ENCODE results near the gene UBE2V1. TPM values are rescaled to one million over a fixed set of nuclear protein-coding genes. Genes with fewer than 3 reads are reported as not detected.

Gene UBE2V1
- total RNA-seq, 2 experiments from 2014 or later = 153 to 154 TPM

GRCh38 chr20:50099113-50099512 is 13.8 kb downstream of the UBE2V1 start:
- Mint-ChIP-seq H3K9me3 (no peaks in the 10 kb centered on the region), H3K4me3 (no peak overlapping the region), H3K4me1 (peaks cover 43% of the 10 kb centered on the region), H3K27ac (no peak overlapping the region), H3K27me3 (no peaks in the 10 kb centered on the region), H3K36me3 (ENCODE audit: low read depth) (peaks cover 58% of the 10 kb centered on the region)
- ChIA-PET CTCF (interaction anchor here (0.6 to 1.8 kb wide), 5 partner anchors 11 to 70 kb away, joined by 3 to 6 read pairs (median 5); no protein-coding TSS in a partner anchor), POLR2A (interaction anchor here (1.2 to 2.0 kb wide), 3 partner anchors 28 to 67 kb away, joined by 3 to 6 read pairs (median 3); no protein-coding TSS in a partner anchor)
- DNase-seq = no peak

GRCh38 chr20:50098259-50098658 is 14.7 kb downstream of the UBE2V1 start:
- H3K36me3 Mint-ChIP-seq (ENCODE audit: low read depth) = peaks cover 62% of the 10 kb centered on the region
- DNase-seq = no peak
- no peaks in the 10 kb centered on the region for H3K9me3 Mint-ChIP-seq
- H3K4me3 Mint-ChIP-seq = no peak overlapping the region
- POLR2A ChIA-PET = interaction anchor here (1.0 to 1.4 kb wide), 6 partner anchors 8 to 27 kb away, joined by 3 to 4 read pairs (median 3); no protein-coding TSS in a partner anchor
- H3K27ac Mint-ChIP-seq = peak overlapping the region; percentile 13
- H3K4me1 Mint-ChIP-seq = peaks cover 39% of the 10 kb centered on the region
- no peaks in the 10 kb centered on the region for H3K27me3 Mint-ChIP-seq
- CTCF ChIA-PET = interaction anchor here (1.4 to 1.9 kb wide), 5 partner anchors 12 to 119 kb away, joined by 3 to 11 read pairs (median 5); no protein-coding TSS in a partner anchor

DNA sequence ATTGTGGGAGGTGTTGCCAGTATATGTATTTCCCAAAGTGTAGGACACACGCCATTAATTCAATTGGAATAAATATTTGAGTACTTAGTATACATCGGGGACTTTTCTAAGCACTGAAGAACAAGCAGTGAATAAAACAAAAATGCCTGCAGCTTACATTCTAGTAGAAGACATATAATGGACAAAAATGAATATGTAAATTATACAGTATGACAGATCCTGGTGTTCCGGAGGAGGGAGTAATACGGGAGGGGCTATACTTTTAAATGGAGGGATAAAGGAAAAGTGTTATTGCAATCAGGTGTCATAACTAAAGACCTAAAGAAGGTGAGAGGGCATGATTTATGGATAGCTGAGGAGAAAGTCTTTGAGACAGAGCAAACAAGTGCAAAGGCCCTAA is 15.1 kb downstream of the UBE2V1 start:
- Mint-ChIP-seq H3K36me3 (ENCODE audit: low read depth) (peaks cover 63% of the 10 kb centered on the region), H3K27ac (peak overlapping the region; percentile 13), H3K9me3 (no peaks in the 10 kb centered on the region), H3K27me3 (no peaks in the 10 kb centered on the region), H3K4me3 (no peak overlapping the region), H3K4me1 (peaks cover 35% of the 10 kb centered on the region)
- no peak for DNase-seq
- POLR2A ChIA-PET = interaction anchor here (1.0 to 1.4 kb wide), 6 partner anchors 9 to 27 kb away, joined by 3 to 4 read pairs (median 3); no protein-coding TSS in a partner anchor
- CTCF ChIA-PET = interaction anchor here (1.4 to 1.9 kb wide), 6 partner anchors 8 to 119 kb away, joined by 3 to 11 read pairs (median 5); no protein-coding TSS in a partner anchor

- no peaks in the 10 kb centered on the region for H3K9me3 Mint-ChIP-seq
- H3K27me3 Mint-ChIP-seq = no peaks in the 10 kb centered on the region
- peaks cover 58% of the 10 kb centered on the region for H3K36me3 Mint-ChIP-seq (ENCODE audit: low read depth)
- H3K27ac Mint-ChIP-seq = no peak overlapping the region
- H3K4me1 Mint-ChIP-seq = peaks cover 23% of the 10 kb centered on the region
- POLR2A ChIA-PET = no interaction called here
- CTCF ChIA-PET = interaction anchor here (0.5 to 1.9 kb wide), 2 partner anchors 8 to 10 kb away, joined by 3 to 5 read pairs; no protein-coding TSS in a partner anchor
- H3K4me3 Mint-ChIP-seq = no peak overlapping the region
- no peak for DNase-seq
Observed at GRCh38 chr20:50096237-50096636, 16.7 kb downstream of the UBE2V1 start.

- H3K4me1 Mint-ChIP-seq = peaks cover 23% of the 10 kb centered on the region
- no peaks in the 10 kb centered on the region for H3K27me3 Mint-ChIP-seq
- POLR2A ChIA-PET = no interaction called here
- no peak overlapping the region for H3K27ac Mint-ChIP-seq
- CTCF ChIA-PET = no interaction called here
- no peaks in the 10 kb centered on the region for H3K9me3 Mint-ChIP-seq
- no peak for DNase-seq
- no peak overlapping the region for H3K4me3 Mint-ChIP-seq
- H3K36me3 Mint-ChIP-seq (ENCODE audit: low read depth) = peaks cover 58% of the 10 kb centered on the region
Observed at GRCh38 chr20:50095476-50096078, 17.4 kb downstream of the UBE2V1 start.

GRCh38 chr20:50094522-50094921 is 18.4 kb downstream of the UBE2V1 start:
- POLR2A ChIA-PET = no interaction called here
- H3K27ac Mint-ChIP-seq = no peak overlapping the region

DNA sequence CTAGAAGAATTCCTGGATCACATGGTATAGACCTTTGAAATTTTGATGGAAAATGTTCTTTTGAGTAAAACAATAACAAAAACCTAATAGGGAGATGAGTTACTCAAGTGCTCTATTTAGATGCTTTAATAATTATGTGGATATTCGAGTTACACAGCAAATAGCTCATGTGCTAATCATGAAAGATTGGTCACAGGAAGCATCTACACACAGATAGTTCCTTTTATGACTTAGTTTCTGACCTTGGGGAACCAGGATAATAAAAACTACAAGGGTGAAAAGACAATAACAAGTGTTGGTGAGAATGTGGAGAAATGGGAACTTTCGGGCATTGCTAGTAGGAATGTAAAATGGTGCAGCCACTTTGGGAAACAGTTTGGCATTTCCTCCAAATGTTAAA is 19.7 kb downstream of the UBE2V1 start:
- no peak for DNase-seq
- no peaks in the 10 kb centered on the region for H3K9me3 Mint-ChIP-seq
- POLR2A ChIA-PET = interaction anchor here (1.0 kb wide), 1 partner anchor 13 kb away, joined by 4 read pairs; no protein-coding TSS in a partner anchor
- H3K4me3 Mint-ChIP-seq = no peak overlapping the region
- peaks cover 14% of the 10 kb centered on the region for H3K4me1 Mint-ChIP-seq
- H3K36me3 Mint-ChIP-seq (ENCODE audit: low read depth) = peaks cover 62% of the 10 kb centered on the region
- no peaks in the 10 kb centered on the region for H3K27me3 Mint-ChIP-seq
- CTCF ChIA-PET = interaction anchor here (0.9 to 1.8 kb wide), 6 partner anchors 9 to 115 kb away, joined by 3 to 4 read pairs (median 4); no protein-coding TSS in a partner anchor
- H3K27ac Mint-ChIP-seq = peak overlapping the region; percentile 24

More at GRCh38 chr20:50094522-50094921, 18.4 kb downstream of the UBE2V1 start:
- Mint-ChIP-seq H3K4me3 (no peak overlapping the region), H3K4me1 (peaks cover 20% of the 10 kb centered on the region), H3K9me3 (no peaks in the 10 kb centered on the region), H3K36me3 (ENCODE audit: low read depth) (peaks cover 60% of the 10 kb centered on the region), H3K27me3 (no peaks in the 10 kb centered on the region)
- no peak for DNase-seq
- CTCF ChIA-PET = interaction anchor here (1.6 kb wide), 1 partner anchor 9 kb away, joined by 9 read pairs; no protein-coding TSS in a partner anchor

DNA sequence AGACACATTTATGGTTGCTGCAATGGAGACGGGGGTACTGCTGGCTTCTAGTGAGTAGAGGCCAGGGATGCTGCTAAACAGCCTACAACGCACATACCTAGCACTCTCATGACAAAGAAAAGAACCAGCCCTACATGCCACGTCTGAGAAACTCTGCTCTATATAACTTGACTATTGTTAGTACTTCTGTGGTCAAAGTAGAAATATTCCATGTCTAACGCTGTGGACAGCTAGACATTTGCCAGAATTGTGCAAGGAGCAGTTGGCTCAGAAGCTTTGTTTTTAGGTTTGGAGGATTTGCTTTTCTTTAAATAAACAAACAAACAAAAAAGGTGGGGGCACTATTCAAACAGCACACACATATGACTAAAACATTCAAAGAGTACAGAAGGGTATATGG is 20.5 kb downstream of the UBE2V1 start:
- DNase-seq = no peak
- ChIA-PET CTCF (interaction anchor here (0.9 to 1.8 kb wide), 5 partner anchors 8 to 114 kb away, joined by 3 to 4 read pairs (median 4); no protein-coding TSS in a partner anchor), POLR2A (interaction anchor here (0.7 to 1.0 kb wide), 3 partner anchors 14 to 40 kb away, joined by 3 to 4 read pairs (median 4); no protein-coding TSS in a partner anchor)
- Mint-ChIP-seq H3K27ac (no peak overlapping the region), H3K4me1 (peaks cover 6% of the 10 kb centered on the region), H3K9me3 (no peaks in the 10 kb centered on the region), H3K4me3 (no peak overlapping the region), H3K36me3 (ENCODE audit: low read depth) (peaks cover 54% of the 10 kb centered on the region), H3K27me3 (no peaks in the 10 kb centered on the region)

GRCh38 chr20:50089787-50090177 is 23.2 kb downstream of the UBE2V1 start:
- Mint-ChIP-seq H3K27ac (no peak overlapping the region), H3K27me3 (no peaks in the 10 kb centered on the region), H3K4me3 (no peak overlapping the region), H3K36me3 (ENCODE audit: low read depth) (peaks cover 35% of the 10 kb centered on the region), H3K9me3 (no peaks in the 10 kb centered on the region), H3K4me1 (peaks cover 17% of the 10 kb centered on the region)
- no peak for DNase-seq
- ChIA-PET CTCF (interaction anchor here (1.3 kb wide), 1 partner anchor 64 kb away, joined by 4 read pairs; the partner anchor contains the start of gene PEDS1), POLR2A (no interaction called here)

GRCh38 chr20:50089140-50089786 is 23.7 kb downstream of the UBE2V1 start:
- DNase-seq = no peak
- no peaks in the 10 kb centered on the region for H3K9me3 Mint-ChIP-seq
- ChIA-PET CTCF (interaction anchor here (1.9 kb wide), 1 partner anchor 18 kb away, joined by 8 read pairs; no protein-coding TSS in a partner anchor), POLR2A (interaction anchor here (1.0 kb wide), 1 partner anchor 11 kb away, joined by 4 read pairs; no protein-coding TSS in a partner anchor)
- no peaks in the 10 kb centered on the region for H3K27me3 Mint-ChIP-seq
- H3K4me1 Mint-ChIP-seq = peaks cover 17% of the 10 kb centered on the region
- H3K36me3 Mint-ChIP-seq (ENCODE audit: low read depth) = peaks cover 30% of the 10 kb centered on the region
- H3K27ac Mint-ChIP-seq = peak overlapping the region; percentile 37
- no peak overlapping the region for H3K4me3 Mint-ChIP-seq

- ChIA-PET POLR2A (interaction anchor here (1.0 kb wide), 1 partner anchor 12 kb away, joined by 4 read pairs; no protein-coding TSS in a partner anchor), CTCF (interaction anchor here (0.7 to 1.9 kb wide), 3 partner anchors 8 to 109 kb away, joined by 3 to 8 read pairs (median 4); no protein-coding TSS in a partner anchor)
- no peak overlapping the region for H3K4me3 Mint-ChIP-seq
- peaks cover 29% of the 10 kb centered on the region for H3K36me3 Mint-ChIP-seq (ENCODE audit: low read depth)
- H3K27ac Mint-ChIP-seq = no peak overlapping the region
- peaks cover 17% of the 10 kb centered on the region for H3K4me1 Mint-ChIP-seq
- H3K9me3 Mint-ChIP-seq = no peaks in the 10 kb centered on the region
- no peak for DNase-seq
- no peaks in the 10 kb centered on the region for H3K27me3 Mint-ChIP-seq
Observed at GRCh38 chr20:50088022-50088421, 24.9 kb downstream of the UBE2V1 start.

DNA sequence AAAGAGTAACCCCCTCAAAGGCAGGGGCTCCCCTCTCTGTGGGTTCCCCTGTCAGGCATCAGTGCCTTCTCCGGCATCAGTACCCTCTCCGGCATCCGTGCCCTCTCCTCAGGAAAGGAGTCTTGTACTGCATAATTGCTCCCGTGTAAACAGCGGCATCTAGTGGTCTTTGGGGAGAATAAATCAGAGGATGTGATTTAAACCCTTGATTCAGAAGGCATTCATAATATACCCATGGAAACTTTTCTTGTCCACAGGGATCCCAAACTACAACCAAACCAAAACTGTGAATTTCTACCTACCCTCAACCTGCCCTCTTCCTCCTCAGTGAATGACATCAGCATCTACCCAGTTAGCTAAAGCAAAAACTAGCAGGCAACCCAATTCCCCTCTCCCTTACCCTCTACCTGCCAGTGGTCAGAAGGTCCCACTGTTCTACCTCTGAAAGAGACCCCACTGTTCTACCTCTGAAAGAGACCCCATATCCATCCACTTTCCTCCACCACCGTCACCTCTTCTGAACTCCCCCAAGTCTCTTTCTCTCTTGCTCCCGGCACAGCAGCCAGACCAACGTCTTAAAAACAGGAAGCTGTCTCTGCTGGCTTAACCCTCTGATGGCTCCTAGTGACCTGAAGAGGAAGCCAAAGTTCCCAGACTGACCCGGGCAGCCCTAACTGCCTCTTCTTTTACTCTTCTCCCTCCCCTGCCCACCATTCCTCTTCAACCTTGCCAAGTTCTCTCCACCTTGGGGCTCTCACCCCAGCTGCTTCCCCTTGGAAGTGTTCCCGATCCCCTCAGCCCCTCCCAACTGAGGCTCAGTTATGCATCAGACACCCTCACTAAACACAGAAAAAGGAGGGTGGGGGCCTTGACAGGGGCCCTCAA is 27.2 kb downstream of the UBE2V1 start:
- Mint-ChIP-seq H3K9me3 (no peaks in the 10 kb centered on the region), H3K4me3 (peak overlapping the region; percentile 41), H3K36me3 (ENCODE audit: low read depth) (peaks cover 37% of the 10 kb centered on the region), H3K27me3 (no peaks in the 10 kb centered on the region), H3K27ac (peak overlapping the region; percentile 67), H3K4me1 (peaks cover 17% of the 10 kb centered on the region)
- peak; percentile 38 for DNase-seq
- ChIA-PET POLR2A (interaction anchor here (1.2 to 1.5 kb wide), 3 partner anchors 12 to 93 kb away, joined by 3 to 4 read pairs (median 4); no protein-coding TSS in a partner anchor), CTCF (interaction anchor here (0.5 to 5.4 kb wide), 20 partner anchors 9 to 240 kb away, joined by 3 to 52 read pairs (median 5); partner anchors contain the start of gene PEDS1)
